Measurements from ENCODE around the gene AP1B1.

Gene AP1B1

DNA sequence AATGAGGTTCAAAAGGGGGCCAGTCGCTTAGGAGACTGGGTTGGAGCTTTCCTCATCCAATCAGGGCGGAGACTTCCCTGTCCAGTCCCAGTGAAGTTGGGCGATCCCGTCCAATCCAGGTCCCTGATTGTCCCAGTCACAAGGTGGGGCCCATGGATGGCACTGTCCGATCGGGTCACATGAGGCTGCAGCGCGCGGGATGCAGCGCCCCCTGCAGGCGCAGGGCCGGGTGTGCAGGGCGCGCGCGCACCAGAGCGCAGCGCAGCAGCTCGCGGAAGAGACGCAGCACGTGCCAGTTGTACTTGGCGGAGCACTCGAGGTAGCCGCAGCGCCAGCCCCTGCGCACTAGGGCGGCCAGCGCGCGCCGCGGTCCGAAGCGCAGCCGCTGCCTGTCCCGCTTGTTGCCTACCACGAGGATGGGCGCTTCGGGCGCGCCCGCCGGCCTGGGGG, 75.2 kb downstream of the AP1B1 start:
- DNase-seq (ENCODE audit: low read depth in 2 of 2), result no peak

DNA sequence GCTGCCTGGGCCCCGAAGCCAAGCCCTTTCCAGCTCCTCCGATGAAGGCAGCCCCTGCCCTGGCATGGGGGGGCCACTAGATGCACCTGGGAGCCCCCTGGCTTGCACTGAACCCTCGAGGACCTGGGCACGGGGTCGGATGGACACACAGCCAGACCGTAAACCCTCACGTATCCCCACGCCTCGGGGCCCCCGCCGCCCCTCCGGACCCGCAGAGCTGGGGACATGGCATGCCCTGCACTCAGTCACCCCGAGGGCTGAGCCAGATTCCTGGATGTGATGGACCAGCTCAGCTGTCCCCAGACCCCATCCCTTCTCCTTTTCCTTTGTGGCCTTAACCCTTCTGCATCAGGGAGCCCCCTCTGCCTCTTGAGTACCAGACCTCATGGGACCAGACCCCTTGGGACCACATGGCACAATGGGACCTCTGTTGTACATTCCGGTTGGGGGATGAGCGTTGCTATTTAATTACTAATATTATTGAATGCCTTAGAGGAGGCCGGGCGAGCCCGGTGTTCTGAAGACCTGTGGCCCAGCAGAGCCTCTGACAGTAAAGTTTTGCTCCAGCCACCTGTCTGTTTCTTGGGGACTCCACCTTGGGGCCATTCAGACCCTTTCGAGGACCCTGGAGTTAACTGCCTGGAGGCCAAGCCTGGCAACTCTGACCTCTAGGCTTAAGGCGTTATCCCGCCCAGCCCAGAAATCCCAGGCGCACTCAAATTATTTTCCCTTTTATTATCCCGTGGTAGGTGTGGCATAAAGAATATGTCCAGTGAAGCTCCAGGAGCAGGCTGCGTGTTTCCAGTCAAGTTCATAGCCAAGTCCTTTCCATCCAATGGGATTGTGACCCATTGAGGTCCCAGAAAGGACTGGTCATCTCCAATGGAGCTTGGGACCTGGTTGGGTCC, 75.9 kb downstream of the AP1B1 start:
- DNase-seq (ENCODE audit: low read depth in 2 of 2), result no peak

DNA sequence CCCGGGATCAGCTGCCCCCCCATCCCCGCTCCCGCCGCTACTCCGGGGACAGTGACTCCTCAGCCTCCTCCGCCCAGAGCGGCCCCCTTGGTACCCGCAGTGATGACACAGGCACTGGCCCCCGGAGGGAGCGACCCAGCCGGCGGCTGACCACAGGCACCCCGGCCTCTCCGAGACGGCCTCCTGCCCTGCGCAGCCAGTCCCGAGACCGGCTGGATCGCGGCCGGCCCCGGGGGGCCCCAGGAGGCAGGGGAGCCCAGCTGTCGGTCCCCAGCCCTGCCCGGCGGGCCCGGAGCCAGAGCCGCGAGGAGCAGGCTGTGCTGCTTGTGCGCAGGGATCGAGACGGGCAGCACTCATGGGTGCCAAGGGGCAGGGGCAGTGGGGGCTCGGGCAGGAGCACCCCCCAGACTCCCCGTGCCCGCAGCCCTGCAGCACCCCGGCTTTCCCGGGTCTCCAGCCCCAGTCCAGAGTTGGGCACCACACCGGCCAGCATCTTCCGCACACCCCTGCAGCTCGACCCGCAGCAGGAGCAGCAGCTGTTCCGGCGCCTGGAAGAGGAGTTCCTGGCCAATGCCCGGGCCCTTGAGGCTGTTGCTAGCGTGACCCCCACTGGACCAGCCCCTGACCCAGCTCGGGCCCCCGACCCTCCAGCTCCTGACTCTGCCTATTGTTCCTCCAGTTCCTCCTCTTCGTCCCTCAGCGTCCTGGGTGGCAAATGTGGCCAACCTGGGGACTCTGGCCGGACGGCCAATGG, 76.7 kb downstream of the AP1B1 start:
- no peak for DNase-seq (ENCODE audit: low read depth in 2 of 2)

DNA sequence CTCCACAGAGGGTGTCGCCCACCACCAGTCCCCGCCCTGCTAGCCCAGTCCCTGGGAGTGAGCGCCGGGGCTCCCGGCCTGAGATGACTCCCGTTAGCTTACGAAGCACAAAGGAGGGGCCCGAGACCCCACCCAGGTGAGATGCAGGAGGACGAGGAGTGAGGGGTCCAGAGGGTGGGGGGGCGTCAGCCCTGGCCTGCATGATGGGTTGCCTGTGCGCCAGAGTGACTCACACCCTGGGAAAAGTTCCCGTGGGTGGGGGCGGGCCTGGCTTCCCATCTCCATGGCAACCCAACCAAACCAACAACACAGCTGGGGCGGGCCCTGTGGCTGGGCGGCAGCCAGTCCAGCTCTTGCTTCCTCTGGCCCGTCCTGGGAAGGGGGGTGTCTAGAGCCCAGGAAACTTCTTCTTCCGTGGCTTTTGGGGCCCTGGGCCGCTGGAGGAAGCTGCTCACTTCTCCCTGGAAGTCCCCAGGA, 77.5 kb downstream of the AP1B1 start:
- DNase-seq (ENCODE audit: low read depth in 2 of 2), result peak; percentile 34 to 38

DNA sequence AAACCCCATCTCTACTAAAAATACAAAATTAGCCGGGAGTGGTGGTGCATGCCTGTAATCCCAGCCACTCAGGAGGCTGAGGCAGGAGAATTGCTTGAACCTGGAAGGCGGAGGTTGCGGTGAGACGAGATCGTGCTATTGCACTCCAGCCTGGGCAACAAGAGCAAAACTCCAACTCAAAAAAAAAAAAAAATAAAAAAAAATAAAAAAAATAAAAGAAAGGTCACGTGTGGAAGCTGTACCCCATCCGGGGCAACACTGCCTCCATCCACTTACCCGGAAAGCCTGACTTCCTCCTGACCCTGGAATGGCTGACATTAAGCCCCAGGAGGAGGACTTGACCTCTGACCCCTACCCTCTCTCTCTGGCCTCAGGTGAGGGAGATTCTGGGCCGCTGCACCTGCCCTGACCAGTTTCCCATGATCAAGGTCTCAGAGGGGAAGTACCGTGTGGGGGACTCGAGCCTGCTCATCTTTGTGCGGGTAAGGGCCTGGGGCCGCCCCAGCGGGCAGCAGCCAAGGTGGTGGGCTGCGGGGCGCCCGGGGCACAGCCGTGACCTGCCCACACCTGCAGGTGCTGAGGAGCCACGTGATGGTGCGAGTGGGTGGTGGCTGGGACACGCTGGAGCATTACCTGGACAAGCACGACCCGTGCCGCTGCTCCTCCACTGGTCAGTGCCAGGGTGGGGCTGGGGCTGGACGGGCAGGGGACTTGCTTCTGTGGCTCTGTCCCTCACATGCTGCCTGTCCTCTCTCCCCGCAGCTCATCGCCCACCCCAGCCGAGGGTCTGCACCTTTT, 78.1 kb downstream of the AP1B1 start:
- no peak for DNase-seq (ENCODE audit: low read depth in 2 of 2)

DNA sequence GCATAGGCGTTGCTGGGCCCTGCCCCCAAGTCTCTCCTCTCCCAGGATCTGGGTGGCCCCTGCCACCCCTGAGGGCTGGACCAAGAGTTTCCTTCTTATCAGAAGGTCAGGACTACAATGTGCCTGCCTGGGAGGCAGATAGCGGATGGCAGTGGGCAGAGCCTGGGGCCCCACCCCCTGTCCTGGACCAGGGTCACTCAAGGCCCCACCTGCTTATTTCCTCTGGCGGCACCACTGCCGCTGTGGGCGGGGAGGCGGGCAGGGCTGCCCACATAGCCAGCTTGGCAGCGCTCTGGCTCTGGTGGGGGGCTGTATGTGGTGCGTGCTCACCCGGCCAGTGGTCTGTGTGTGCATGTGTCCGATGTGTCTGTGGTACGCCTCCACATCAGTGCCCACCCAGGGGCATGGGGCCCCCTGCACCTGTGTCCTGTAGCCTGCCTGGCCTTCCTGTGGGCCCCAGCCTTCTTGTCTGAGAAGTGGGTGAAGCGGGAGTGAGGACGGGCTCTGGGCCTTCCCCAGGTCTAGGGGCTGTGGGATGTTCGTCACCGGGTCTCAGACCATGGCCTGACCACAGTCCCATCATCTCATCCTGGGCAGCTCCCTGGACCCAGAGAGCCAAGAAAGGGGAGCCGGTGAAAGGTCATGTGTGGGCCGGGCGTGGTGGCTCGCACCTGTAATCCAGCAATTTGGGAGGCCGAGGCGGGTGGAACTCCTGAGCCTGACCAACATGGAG, 78.9 kb downstream of the AP1B1 start:
- DNase-seq (ENCODE audit: low read depth in 2 of 2), result no peak

DNA sequence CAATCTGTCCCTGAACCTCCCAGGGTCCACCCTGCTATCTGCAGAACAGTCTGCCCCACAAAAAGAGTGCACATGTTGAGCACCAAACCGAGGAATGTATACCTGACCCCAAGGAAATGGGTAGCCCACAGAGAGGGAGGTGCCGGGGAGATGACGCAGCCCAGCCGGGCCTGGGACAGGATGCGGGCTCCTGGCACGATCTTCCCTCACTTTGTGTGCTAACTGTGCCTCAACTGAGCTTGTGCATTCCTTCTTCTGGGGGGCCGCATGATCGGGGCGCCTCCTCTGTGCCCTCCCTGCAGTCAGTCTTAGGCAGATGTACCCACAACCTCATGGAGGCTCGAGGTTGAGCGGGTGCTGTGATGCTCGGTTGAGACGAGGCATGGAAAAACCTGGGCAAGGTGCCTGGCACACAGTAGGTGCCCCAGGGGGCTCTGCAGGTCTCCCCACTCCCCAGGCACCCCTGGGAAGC, 79.5 kb downstream of the AP1B1 start:
- no peak for DNase-seq (ENCODE audit: low read depth in 2 of 2)

DNA sequence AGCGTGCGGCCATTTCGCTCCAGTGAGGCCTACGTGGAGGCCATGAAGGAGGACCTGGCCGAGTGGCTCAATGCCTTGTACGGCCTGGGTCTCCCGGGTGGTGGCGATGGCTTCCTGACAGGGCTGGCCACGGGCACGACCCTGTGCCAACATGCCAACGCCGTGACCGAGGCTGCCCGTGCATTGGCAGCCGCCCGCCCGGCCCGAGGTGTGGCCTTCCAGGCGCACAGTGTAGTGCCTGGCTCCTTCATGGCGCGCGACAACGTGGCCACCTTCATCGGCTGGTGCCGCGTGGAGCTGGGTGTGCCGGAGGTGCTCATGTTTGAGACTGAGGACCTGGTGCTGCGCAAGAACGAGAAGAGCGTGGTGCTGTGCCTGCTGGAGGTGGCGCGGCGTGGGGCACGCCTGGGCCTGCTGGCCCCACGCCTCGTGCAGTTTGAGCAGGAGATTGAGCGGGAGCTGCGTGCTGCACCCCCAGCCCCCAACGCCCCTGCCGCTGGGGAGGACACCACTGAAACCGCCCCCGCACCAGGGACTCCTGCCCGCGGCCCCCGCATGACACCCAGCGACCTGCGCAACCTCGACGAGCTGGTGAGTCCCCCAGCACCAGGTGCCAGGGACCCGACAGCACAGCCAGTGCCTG, 80.1 kb downstream of the AP1B1 start:
- no peak for DNase-seq (ENCODE audit: low read depth in 2 of 2)

DNA sequence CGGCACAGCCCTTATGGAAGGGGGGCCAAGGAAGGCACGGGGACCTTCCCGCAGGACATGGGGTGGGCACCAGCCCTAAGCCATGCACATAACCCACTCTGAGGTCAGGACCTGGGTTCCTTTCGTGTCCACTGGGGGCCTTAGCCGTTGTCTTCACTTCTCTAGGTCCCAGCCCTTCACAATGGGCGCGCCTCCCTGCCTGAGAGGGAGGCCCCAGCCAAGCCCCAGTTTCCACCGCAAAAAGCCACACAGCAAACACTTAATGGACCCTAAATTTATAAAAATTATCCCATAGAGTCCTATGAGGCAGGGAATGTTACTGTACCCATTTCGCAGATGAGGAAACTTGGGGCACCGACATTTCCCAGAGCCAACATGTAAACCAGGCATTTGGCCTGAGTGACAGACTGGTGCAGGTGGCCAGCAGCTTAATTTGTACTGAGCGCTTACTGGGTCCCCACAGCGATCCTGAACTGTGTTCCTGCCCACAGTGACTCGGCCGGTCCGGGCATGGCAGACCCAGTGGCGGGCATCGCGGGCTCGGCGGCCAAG, 80.7 kb downstream of the AP1B1 start:
- DNase-seq (ENCODE audit: low read depth in 2 of 2), result no peak

DNA sequence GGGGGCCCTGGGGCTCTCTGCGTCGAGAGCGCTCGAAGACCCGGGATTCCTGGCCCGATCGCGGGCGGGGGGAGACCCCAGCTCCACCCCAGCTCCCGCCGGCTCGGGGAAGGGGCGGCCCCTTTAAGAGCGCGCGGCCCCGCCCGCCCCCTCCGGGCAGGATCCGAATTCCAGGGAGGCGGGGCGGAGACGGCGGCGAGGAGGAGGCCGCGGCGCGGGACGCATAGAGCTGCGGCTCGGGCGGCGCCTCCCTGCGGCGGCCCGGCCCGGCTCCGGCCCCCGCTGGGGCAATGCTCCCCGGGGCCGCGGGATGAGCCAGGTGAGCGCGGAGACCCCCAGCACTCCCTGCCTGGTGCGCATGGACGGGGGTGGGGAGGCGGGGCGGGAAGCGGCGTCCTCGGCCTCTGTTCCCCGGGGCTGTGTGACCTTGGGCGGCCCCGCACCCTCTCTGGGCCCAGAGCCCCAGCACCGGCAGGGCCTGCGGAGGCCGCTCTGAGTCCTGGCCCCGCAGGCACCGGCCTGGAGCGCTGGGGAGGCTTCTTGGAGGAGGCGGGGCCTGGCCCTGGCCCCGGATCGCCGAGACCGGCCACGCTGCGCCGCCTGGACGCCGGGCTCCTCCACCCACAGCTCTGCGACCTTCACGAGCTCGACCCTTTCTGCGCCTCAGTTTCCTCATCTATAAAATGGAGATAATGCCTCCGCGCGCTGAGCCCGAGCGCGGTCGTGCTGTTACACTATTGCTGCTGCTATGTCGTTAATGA, 81.4 kb downstream of the AP1B1 start:
- DNase-seq (ENCODE audit: low read depth in 2 of 2), result no peak

DNA sequence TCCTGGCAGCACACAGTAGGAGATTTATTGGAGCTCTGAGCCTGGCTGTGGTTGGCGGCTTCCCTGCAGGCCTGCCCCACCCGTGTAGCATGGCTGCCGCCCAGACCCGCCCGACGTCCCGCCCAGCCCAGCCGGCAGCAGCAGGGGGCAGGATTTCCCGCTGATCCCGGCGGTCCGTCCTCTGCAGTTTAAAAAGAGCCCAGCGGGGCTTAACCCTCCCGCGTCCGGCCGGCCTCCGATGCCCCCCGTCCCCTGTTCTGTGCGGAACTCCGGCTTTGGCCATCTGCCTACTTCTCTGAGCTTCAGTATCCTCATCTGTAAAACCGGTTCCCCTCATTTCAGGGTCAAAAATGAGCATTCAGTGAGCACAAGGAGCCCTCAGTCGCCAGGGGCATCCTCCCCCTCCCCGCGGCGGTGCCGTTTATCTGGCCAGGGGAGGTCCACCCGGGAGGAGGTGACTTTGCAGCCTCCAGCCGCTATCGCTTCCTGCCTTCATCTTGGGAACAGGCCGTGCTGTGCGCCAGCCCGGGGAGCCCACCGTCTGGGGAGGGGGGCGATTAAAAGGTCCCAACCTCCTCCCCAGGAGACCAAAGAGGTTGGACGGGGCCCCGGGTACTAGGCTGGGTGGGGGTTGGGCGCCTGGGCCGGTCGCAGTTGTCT, 82.1 kb downstream of the AP1B1 start, which contains the start of gene GAS2L1:
Gene GAS2L1 (plus strand): TSS at position 476 of the 660 bp plus-strand sequence. CDS start 1,456 bp downstream, outside the sequence.
- DNase-seq (ENCODE audit: low read depth in 2 of 2), result no peak

DNA sequence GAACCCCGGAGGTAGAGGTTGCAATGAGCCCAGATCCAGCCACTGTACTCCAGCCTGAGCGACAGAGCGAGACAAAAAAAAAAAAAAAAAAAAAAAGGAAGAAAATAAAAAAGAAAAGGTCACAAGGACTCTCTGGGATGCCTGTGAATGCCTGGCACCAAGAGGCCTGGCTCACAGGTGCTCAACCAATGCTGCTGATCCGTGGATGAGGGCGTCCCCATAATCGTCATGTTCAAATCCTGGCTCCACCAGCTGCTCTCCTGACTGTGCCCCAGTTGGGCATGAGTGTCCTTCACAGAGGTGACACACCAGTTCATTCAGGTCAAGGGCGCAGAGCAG, 82.6 kb downstream of the AP1B1 start:
- no peak for DNase-seq (ENCODE audit: low read depth in 2 of 2)

DNA sequence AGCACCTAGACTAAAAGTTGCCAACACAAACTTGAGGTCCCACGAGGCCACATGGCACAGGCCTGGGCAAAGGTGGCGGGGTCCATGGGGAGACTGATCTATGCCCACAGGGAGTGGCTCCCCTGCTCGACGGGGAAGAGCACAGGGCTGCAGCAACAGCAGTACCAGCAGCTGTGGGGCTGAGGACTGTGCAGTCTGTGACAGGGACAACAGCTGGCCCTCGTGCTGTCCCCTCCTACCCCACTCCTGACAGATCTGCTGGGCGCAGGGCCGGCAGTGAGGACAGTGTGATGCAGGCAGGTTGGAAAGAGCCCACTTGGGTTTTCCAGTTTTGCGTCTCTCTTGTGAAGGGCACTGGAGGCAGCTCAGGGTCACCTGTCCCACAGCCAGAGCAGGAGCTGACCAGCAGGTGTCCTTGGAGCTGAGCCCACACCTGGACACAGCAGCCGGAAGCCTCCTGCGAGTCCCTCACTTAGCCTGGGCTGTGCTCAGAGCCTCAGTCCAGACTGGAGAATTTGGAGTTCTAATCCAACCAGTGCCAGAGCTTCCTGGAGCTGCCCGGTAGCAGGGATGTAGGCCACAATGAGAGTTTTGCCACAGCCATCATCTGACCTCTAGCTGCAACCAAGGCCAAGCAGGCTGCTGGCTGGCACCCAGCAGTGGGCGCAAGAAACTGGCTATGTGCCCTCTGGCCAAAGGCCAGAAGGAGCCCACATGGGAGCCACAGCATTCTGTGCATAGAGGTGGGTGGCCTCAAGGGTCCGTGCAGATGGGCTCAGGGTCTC, 85.5 kb downstream of the AP1B1 start:
- no peak for DNase-seq (ENCODE audit: low read depth in 2 of 2)

DNA sequence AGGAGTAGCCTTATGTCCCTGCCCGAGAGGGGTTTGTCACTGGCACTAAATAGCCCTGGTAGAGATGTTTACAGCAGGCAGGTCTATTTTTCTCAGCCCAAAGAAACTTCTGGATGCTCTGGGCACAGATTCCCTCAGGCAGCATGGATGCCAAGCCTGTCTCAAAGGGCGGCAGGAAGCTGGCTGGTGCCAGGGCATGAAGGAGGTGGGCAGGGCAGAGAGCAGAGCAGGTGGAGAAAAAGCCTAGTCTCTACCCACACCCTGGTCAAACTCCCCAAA, 86.0 kb downstream of the AP1B1 start:
- no peak for DNase-seq (ENCODE audit: low read depth in 2 of 2)

DNA sequence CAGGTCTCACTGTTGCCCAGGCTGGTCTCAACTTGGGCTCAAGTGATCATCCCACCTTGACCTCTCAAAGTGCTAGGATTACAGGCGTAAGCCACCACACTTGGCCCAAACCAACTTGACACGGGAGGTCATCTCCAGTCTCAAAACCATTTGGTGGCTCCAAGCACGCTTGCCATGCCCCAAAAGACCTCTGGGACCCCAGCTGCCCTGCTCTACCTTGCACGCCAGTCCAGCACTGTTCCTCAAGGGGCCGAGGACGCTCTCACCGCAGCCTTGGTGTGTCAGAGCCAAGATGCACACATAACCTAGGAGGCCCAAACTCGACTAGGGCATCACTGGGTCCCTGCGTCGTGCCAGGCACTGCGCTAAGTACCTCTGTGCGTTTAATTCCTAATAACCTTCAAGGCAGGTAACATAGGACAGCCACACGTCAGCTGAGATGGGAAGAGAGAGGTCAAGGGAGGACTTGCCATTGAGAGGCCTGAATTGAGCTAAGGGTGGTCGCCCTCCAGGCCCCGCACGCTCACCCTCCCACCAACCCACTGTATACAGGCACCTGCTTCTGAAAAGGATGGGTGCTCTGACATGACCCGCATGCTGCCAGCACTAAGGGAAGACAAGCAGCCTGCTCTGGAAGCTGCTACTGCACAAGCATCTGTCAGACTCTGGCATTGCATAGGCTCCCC, 86.5 kb downstream of the AP1B1 start:
- DNase-seq (ENCODE audit: low read depth in 2 of 2), result no peak

DNA sequence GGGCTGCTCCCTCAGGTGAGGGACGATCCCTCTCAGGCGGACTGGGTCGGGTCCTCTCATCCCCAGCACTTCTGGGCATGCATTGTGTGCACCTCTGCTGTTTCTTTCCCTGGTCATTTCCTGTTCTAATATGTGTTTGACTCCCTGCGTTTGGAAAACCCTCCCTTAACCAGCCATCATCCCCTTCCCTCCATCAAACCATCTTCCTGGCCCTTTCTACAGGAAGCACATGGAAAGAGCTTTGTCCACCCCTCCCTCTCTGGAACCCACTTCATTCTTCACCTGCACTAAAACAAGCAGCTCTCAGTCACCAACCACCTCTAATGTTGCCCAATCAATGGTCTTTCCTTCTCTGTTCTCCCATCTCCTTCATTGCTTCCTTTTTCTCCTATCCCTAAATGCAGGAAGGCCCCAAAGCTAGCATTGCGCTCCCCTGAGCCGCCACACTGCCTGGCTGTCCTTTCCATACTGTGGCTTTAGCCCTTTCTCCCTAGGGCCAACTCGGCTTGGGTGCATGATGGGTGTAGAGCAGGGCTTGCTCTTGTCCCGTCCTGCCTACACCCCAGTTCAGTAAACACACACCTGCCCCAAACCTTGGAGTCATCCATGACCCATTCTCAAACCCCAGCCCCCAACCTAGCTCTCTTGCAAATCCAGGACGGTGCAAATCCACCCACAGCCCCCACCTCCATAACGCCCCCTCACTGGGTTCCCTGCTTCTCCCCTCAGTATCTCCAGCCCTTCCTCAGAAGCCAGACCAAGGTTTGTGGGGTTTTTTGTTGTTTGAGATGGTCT, 87.4 kb downstream of the AP1B1 start:
- DNase-seq (ENCODE audit: low read depth in 2 of 2), result no peak

DNA sequence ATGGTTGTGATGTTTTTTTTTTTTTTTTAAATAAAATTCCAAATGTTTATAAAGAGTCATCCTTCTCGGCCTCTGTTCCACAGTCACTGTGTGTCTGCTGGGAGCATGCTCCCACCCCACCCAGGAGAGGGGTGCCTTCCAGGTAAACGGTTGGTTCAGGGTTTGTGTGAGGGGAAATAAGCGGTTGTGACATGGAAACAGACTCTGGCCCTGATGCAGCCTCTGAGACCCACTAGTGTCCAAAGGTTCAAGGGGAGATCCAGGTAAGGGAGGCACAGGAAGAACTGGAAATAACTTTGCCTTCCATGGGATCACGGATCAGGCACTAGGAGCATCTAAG, 87.9 kb downstream of the AP1B1 start:
- DNase-seq (ENCODE audit: low read depth in 2 of 2), result no peak

All from activated CD8-positive, alpha-beta memory T cell treated with anti-CD3 and anti-CD28 coated beads for 4 hours (primary cell).